Measurements from ENCODE around the gene PDE7B. TPM values are rescaled to one million over a fixed set of nuclear protein-coding genes. Genes with fewer than 3 reads are reported as not detected.
A peak's percentile ranks its signal among the peaks of the same experiment; 100 is the strongest.

PDE7B gene
- total RNA-seq, 1 experiment from 2014 or later = 3.5 TPM

DNA sequence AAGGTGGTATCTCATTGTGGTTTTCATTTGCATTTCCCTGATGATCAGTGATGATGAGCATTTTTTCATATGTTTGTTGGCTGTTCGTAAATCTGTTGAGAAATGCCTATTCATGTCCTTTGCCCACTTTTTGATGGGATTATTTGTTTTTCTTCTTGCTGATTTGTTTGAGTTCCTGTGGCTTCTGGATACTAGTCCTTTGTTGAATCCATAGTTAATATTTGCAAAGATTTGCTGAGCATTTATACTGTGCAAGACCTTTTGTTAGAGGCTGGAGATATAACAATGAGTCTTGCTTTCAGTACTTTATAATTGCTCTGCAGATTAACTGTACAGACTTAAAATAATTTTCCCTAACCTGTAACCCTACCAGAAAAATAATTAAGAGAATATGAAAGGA lies 35.6 kb downstream of the PDE7B start:
- no peak for DNase-seq (ENCODE audit: low read depth)

GRCh38 chr6:135888818-135889217 lies 37.3 kb downstream of the PDE7B start:
- DNase-seq (ENCODE audit: low read depth) = no peak

- no peak for DNase-seq (ENCODE audit: low read depth)
These were observed 39.4 kb downstream of the PDE7B start for GRCh38 chr6:135890876-135891275.

DNA sequence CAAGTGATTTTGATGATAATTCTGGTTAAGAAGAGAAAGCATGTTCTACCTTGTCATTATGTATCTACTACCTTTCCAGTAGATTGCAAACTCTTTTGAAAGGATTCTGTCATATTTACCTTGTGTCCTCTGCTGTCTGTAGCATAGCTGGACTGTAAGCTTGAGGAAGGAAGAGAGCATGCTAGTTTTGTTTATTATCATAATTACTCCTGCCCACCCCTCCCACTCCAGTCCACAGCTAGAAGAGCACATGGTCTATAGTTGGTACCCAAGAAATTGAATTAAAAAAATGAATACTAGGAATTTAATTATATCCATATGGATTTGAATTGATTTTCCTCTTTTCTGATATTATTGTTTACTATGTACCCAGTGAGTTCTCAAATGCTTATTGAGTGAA lies 40.2 kb downstream of the PDE7B start:
- no peak for DNase-seq (ENCODE audit: low read depth)

DNA sequence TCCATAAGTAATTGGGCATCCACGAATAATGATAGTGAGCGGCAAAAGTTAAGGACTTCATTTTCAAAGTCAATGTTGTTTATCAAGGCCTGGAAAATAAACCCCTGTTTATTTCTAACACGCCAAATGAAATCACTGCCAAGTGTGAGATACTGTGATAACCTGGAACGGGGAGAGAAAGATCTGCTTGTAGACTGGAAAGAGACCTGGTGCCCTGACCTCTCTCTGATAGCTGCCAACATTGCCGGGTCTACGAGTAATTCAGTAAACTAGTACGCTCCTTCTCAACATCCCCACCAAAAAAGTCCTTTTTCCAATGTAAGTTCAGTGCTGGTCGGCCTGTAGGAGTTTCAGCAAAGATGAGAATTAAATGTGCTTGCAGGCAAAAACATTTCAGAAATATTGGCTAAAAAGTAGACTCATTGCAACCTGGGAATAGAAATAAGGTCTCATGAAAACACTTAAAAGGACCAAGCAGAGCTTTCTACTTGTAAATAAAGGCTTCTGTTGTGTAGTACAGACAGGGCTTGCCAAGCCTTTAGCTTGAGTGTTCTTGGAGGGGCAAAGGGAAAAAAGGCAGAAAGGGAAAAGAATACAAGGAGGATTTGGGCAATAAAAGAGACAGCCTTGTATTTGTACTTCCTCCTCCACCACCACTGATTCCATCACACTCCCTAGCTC lies 43.9 kb downstream of the PDE7B start:
- no peak for DNase-seq (ENCODE audit: low read depth)

GRCh38 chr6:135897087-135897486 lies 45.6 kb downstream of the PDE7B start:
- no peak for DNase-seq (ENCODE audit: low read depth)

DNA sequence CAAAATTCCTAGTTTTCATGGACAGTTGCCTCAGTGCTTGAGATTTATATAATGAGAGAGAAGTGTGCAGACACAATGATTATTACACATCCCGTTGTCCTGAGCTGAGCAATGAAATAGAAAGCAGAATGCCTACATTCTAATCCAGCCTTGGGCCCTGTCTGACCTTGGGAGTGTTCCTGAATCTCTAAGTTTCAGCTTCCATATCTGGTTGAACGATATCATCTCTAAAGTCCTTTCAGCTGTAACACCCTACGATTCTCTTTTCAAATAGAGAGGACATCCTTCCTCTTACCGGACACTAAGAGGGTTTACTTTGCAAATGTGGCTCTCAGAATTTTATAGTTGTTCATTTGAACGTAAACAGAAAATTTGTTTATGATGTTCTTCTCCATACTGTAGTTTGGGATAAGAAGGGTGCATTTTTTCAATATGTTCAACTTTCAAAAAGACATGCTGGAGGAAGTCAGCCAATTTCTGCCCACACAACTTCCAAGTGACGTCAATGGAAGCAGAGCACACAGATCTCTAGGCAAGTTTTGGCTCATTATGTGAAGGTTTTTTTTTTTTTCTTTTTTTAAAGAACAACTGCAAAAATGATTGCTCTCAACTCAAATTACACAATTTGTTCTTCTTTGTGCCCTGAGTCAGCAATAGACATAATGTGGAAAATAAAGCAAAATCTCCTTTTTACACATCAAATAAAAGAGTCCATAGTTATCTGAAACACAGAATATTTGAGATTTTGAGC lies 50.4 kb downstream of the PDE7B start:
- no peak for DNase-seq (ENCODE audit: low read depth)

- no peak for DNase-seq (ENCODE audit: low read depth)
These were observed 51.3 kb downstream of the PDE7B start for GRCh38 chr6:135902756-135903331.

GRCh38 chr6:135904666-135905065 lies 53.2 kb downstream of the PDE7B start:
- peak; percentile 77 for DNase-seq (ENCODE audit: low read depth)

DNA sequence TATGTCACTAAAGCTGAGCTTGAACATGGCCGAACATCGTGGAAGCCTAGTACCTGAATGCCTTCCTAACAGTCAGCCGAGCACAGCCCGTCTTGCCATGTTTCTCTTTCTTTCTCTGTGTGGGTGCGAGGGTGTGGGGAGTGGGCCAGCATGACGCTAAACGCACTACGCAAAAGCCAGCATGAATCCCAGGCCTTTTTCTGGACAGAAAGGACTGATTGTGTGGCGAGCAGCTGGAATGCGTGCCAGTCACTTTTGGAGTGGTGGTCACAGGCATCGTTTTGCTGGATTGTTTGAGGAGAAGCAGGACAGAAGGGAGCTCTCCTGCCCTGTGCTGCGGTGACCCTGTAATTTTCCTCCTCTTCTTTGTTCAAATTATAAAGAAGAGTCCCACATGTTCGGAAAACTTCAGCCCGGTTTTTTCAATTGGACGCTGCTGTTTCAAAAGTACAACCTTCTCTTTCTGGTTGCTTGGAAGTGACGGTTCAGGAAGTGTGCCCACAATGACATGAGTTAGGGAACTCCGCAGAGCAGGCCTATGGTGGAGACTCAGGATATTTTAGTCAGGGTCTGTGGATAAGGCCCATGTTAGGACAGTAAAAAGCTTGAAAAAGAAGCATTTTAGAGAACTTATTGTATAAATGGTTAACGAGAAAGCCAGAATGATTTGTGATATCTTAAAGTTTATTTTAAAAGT lies 54.3 kb downstream of the PDE7B start:
- peak; percentile 67 for DNase-seq (ENCODE audit: low read depth)

GRCh38 chr6:135906542-135906941 lies 55.0 kb downstream of the PDE7B start:
- DNase-seq (ENCODE audit: low read depth) = peak; percentile 63

DNA sequence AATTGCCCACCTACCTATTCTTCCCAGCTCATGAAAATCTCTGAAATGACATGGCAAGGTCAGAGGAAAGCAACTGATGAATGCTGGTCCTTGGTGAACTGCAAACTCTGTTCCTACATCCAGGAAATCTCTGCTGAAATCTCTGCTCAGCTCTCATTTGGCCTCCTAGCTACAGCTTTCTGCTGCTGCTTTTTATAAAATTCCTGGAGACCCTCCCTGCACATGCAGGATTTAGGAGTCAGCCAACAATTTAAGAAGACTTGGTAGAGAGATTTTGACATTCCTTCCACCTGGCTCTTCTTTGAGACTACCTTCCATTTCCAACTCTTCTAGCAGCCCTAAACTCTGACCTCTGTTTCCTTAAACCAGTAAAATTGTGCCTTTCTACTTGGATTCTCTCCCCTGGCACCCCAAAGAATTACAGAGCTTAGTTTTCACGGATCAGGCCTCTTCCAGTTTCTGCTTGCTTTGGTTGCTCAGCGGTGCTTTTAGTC lies 55.5 kb downstream of the PDE7B start:
- DNase-seq (ENCODE audit: low read depth) = peak; percentile 11

DNA sequence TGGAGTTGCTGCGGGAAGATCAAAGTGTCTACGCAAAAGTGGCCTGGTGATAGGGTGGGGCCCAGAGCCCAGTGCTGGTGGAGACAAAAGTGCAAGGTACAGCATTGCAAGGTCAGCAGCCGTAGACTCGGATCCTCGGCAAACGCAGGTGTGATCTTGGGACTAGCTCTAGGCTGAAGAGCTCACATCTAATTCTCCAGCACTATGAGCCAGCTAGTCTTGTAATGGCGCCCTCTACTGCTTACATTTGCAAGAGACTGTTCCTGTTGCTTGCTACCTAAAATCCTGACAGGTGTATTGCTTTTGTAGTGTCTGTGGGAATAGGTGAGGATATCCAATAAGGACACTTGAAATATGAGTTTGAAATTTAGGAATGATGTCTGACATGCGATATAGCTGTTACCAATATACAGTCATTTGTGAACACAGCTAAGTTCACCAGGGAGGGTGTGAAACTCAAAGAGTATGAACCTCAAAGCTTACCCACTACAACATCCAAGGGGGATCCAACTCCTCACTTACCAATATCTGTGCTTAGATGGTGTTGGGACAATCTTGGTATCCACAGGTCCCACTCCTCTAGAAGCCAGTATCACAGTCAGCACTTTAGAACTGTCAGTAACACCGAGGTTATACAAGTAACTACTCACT lies 58.4 kb downstream of the PDE7B start:
- DNase-seq (ENCODE audit: low read depth) = peak; percentile 66

DNA sequence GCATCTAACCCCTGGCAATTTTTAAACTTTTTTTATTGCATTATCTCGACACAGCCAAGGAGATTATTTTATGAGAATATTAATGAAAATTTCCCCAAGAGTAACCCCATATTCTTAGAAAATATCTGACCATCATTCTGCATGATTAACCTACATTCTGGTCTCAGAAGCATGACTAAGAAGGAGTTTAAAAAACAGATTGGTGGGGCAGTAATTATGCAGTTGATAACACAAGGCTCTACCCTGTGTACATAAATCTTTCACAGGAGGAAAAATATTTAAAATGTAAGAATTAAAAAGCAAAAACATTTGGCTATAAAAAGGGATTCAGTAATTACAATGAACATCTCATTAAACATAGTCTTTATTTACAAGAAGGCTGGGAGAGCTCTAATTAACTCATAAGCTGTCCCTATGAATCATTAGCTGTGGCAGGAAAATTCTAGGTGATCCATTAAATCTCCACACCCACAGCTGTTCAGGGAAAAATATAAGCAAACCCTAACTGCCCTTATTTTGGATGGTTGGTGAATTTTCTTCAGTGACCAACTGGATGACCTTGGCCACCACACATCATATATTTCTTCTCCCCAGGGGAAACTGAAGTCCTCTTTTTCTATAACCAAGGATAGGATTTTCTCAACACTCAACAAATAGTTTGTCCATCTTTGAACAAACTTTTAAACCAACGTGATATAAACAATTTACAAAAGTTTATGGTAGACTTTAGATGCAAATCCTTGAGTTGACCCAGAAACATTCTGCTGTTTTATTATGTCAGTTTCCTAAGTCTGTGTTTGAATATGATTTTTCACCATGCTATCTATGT lies 59.5 kb downstream of the PDE7B start:
- peak; percentile 29 for DNase-seq (ENCODE audit: low read depth)

DNA sequence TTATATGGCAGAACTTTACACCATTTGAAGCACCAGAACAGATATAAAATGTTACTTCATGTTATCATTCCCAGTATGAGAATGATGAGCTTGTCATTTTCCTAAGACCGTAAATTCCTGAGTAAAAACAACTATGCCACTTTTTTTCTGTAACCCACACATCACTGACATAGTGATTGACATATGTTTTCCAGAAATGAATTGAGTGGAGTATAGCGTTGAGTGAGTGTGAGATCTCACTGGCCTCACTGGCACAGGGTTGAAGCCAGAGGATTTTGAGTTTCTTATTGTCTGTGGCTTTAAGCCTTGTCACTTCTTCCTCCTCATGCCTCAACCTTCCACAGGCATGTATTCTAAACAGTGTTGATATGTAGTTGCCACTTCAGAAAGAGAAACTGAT lies 62.3 kb downstream of the PDE7B start:
- DNase-seq (ENCODE audit: low read depth) = no peak

GRCh38 chr6:135919026-135919425 lies 67.5 kb downstream of the PDE7B start:
- no peak for DNase-seq (ENCODE audit: low read depth)

DNA sequence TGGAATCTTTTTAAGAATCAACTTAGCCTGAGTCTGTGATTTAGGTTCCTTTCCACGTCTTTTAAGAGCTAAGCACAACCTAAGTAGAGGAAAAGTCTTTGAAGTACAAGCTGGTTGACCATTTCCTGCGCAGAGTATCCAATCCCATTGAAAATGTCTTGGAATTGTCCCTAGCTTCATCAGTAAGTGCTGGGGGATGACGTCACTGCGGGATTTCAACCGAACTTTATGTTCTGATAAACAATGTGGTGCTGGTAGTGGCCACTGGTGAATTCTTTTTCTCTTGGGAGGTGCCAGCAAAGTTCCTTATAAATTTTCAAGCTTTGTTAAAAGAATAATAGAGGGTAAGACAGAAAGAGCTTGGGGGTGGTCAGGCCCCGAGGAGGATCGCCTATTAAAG lies 69.2 kb downstream of the PDE7B start:
- DNase-seq (ENCODE audit: low read depth) = peak; percentile 90

DNA sequence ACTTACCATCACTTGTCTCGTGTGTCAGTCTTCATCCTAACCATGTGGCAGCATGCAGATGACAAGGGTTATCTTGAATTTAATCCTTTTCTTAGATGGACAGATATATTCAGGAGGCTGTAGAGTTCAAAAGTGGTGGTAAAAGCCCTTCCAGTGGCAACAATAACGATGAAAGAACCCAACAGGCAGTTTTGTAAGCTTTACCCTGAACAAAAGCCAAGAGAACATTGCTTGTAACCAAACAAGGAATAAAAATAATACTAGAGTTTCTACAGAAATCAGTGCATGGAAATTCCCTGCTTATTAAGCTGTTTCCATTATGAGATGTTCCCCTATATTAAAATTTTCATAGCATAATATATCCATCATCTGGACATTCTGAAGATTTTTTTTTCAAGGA lies 69.7 kb downstream of the PDE7B start:
- DNase-seq (ENCODE audit: low read depth) = peak; percentile 29

DNA sequence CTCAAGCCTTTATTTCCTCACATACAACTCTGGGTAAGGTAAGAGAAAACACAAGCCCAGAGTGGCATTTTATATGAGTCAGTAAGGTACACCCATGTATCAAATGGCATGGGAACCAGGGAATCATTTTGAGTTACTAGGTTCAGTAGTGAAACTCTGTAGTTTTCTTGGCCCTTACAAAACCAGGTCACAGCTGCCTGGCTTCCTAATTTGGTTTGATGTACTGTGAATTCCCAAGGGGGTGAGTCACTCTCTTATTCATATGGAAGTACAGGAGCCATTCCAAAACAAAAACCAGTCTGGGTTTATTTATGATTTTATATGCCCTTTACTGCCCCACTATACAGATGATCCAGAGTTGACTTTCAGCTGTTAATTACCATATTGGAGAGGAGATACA lies 70.7 kb downstream of the PDE7B start:
- DNase-seq (ENCODE audit: low read depth) = peak; percentile 99

GRCh38 chr6:135922746-135923145 lies 71.2 kb downstream of the PDE7B start:
- DNase-seq (ENCODE audit: low read depth) = peak; percentile 79

DNA sequence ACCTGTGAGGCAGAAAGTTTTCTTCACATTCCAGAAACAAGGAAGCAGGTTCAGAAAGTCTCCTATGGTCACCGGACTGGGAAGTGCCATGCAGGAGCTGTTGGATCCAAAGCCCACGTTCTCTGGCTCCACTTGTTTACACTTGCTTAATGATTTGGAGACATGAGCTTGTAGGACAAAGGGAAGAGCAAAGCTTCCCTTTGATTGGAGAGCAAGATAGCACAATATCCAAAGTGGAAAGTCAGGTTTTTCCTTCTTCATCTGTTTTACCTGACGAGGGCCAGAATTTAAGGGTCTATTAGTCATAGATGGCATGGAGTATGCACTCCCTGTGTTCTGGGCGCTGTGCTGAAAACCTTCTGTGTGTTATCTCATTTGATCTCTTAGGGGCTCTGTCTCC lies 81.2 kb downstream of the PDE7B start:
- no peak for DNase-seq (ENCODE audit: low read depth)

All from M059J (cell line).